ENCODE results near the gene TSPAN15. TPM values are rescaled to one million over a fixed set of nuclear protein-coding genes. Genes with fewer than 3 reads are reported as not detected.

The TSPAN15 gene
- polyA plus RNA-seq, 1 donor (not counting 4 experiments of a cell fraction or from before 2014, with no cell fraction given): 2.1 TPM

DNA sequence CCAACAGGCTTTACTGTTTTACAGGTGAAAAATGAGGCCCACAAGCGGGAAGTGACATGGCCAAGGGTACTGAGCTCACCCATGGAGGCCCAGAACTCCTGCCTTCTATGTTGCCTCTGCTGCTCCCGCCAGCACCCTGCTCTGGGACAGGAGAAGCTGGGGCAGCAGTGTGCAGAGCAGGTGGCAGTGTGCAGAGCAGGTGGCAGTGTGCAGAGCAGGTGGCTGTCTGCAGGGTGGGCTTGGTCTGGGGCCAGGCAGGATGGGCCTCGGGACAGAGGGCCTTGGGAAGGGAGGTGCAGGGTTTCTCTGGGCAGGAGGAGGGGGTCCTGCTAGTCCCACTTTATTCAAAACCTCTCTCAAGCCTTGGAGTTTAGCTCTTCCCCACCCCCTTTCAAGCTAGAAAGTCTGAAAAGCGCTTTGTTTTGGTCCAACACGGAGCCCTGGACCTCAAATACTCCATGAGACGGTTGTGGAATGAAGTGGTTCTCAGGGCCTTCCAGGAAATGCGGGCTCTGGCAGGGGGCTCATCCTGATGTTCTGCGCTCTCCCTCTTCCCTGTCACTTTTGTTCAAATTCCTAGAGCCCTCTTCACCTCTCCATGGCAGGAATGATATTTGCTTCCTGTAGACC is 26.8 kb downstream of the TSPAN15 start:
- H3K27me3 ChIP-seq (ENCODE audit: control insufficient read depth, extremely low read depth, insufficient read depth, low read length): no peaks in the 10 kb centered on the region
- TF ChIP-seq, protein P1, sequence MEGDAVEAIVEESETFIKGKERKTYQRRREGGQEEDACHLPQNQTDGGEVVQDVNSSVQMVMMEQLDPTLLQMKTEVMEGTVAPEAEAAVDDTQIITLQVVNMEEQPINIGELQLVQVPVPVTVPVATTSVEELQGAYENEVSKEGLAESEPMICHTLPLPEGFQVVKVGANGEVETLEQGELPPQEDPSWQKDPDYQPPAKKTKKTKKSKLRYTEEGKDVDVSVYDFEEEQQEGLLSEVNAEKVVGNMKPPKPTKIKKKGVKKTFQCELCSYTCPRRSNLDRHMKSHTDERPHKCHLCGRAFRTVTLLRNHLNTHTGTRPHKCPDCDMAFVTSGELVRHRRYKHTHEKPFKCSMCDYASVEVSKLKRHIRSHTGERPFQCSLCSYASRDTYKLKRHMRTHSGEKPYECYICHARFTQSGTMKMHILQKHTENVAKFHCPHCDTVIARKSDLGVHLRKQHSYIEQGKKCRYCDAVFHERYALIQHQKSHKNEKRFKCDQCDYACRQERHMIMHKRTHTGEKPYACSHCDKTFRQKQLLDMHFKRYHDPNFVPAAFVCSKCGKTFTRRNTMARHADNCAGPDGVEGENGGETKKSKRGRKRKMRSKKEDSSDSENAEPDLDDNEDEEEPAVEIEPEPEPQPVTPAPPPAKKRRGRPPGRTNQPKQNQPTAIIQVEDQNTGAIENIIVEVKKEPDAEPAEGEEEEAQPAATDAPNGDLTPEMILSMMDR (optimal IDR thresholded peaks at IDR 0.05 in 1 of 3, IDR thresholded peaks at IDR 0.05 in 1 of 3, conservative IDR thresholded peaks at IDR 0.05 in 1 of 3; ENCODE audit: extremely low read depth in 1 of 3, insufficient read depth in 2 of 3, low read length in 3 of 3): no peak
- TF ChIP-seq EZH2 (IDR thresholded peaks at IDR 0.05; ENCODE audit: low read length): no peak
- no peak overlapping the region for H3K4me2 ChIP-seq (ENCODE audit: control insufficient read depth, extremely low read depth, insufficient read depth, low read depth, low read length)
- H2AFZ ChIP-seq (ENCODE audit: control insufficient read depth, low read length): no peak overlapping the region
- H3K4me3 ChIP-seq (ENCODE audit: control insufficient read depth in 2 of 3, extremely low read depth in 1 of 3, insufficient read depth in 2 of 3, low read depth in 1 of 3, low read length in 3 of 3): no peak overlapping the region
- no peaks in the 10 kb centered on the region for H3K9me3 ChIP-seq (ENCODE audit: control insufficient read depth, low read depth, low read length)
- H3K79me2 ChIP-seq (ENCODE audit: control insufficient read depth, insufficient read depth, low read length): no peaks in the 10 kb centered on the region
- FAIRE-seq (no peak), DNase-seq (ENCODE audit: low read depth, low spot score) (no peak)
- H3K9ac ChIP-seq (ENCODE audit: control insufficient read depth, extremely low read depth, insufficient read depth, low read length): no peak overlapping the region
- dilution Hi-C loops (cut with MboI; ENCODE audit: extremely low pct_ligation_motif_present, low sequenced_read_pairs): no loop called here
- H3K4me1 ChIP-seq (ENCODE audit: control insufficient read depth, extremely low read depth, insufficient read depth, low read length): peaks cover 10% of the 10 kb centered on the region
- H3K36me3 ChIP-seq (ENCODE audit: control insufficient read depth in 2 of 2, extremely low read depth in 1 of 2, insufficient read depth in 2 of 2, low read length in 2 of 2): no peaks in the 10 kb centered on the region
- H3K9me1 ChIP-seq (ENCODE audit: control insufficient read depth, extremely low read depth, insufficient read depth, low read length): no peaks in the 10 kb centered on the region
- H4K20me1 ChIP-seq (ENCODE audit: control insufficient read depth, extremely low read depth, insufficient read depth, low read length): no peaks in the 10 kb centered on the region
- H3K27ac ChIP-seq (ENCODE audit: control insufficient read depth, insufficient read depth, low read length): no peak overlapping the region

DNA sequence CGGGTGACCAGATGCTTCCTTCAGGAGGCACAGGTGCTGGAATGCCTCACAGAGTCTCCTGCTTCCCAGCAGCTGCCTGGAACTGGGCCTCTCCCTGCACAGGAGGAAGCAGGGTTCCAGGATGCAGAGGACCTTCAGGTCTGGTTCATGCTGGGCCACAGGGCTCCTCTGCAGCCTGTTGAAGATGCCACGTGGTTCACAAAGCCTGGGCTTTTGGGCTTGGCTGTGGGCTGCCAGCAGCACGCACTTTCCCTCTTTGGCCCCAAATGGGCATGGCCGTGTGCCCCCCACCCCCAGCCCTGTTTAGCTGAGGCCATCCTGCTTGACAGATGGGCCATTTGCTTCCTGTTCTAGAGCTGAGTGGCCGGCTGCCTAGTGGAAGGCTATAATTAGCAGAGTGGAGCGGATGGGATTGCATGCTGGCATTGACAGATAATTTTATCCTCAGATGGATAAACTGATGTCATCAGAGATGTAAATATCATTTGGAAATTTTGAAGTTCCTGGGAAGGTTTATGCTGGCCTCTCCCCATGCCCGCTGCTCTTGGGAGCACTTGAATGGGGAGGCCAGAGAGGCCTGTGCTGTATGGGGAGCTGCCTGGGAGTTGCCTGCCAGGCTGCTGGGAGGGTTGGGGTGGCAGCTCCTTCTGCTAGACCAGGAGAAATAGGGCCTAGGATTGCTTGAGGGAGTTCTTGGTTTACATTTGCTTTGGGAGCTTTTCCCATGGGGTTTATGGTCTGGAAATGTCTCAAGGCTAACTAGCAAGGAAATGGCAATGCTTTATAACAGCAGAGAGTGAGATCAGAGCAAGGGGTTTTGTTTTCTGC is 28.2 kb downstream of the TSPAN15 start:
- no peaks in the 10 kb centered on the region for H3K79me2 ChIP-seq (ENCODE audit: control insufficient read depth, insufficient read depth, low read length)
- DNase-seq (ENCODE audit: low read depth, low spot score) (no peak), FAIRE-seq (no peak)
- no peak overlapping the region for H3K4me3 ChIP-seq (ENCODE audit: control insufficient read depth in 2 of 3, extremely low read depth in 1 of 3, insufficient read depth in 2 of 3, low read depth in 1 of 3, low read length in 3 of 3)
- H3K9me1 ChIP-seq (ENCODE audit: control insufficient read depth, extremely low read depth, insufficient read depth, low read length): no peaks in the 10 kb centered on the region
- H3K4me2 ChIP-seq (ENCODE audit: control insufficient read depth, extremely low read depth, insufficient read depth, low read depth, low read length): no peak overlapping the region
- no peaks in the 10 kb centered on the region for H3K9me3 ChIP-seq (ENCODE audit: control insufficient read depth, low read depth, low read length)
- TF ChIP-seq, protein P1 (optimal IDR thresholded peaks at IDR 0.05 in 1 of 3, IDR thresholded peaks at IDR 0.05 in 1 of 3, conservative IDR thresholded peaks at IDR 0.05 in 1 of 3; ENCODE audit: extremely low read depth in 1 of 3, insufficient read depth in 2 of 3, low read length in 3 of 3): no peak
- no peak for TF ChIP-seq EZH2 (IDR thresholded peaks at IDR 0.05; ENCODE audit: low read length)
- no peak overlapping the region for H3K9ac ChIP-seq (ENCODE audit: control insufficient read depth, extremely low read depth, insufficient read depth, low read length)
- H3K27ac ChIP-seq (ENCODE audit: control insufficient read depth, insufficient read depth, low read length): no peak overlapping the region
- H3K4me1 ChIP-seq (ENCODE audit: control insufficient read depth, extremely low read depth, insufficient read depth, low read length): peaks cover 13% of the 10 kb centered on the region
- H3K27me3 ChIP-seq (ENCODE audit: control insufficient read depth, extremely low read depth, insufficient read depth, low read length): no peaks in the 10 kb centered on the region
- no peaks in the 10 kb centered on the region for H3K36me3 ChIP-seq (ENCODE audit: control insufficient read depth in 2 of 2, extremely low read depth in 1 of 2, insufficient read depth in 2 of 2, low read length in 2 of 2)
- dilution Hi-C loops (cut with MboI; ENCODE audit: extremely low pct_ligation_motif_present, low sequenced_read_pairs): no loop called here
- no peaks in the 10 kb centered on the region for H4K20me1 ChIP-seq (ENCODE audit: control insufficient read depth, extremely low read depth, insufficient read depth, low read length)
- H2AFZ ChIP-seq (ENCODE audit: control insufficient read depth, low read length): no peak overlapping the region
